Medulla oblongata (tissue), 1 donor: ENCODE results near the gene GPATCH8.
"Not testable (repeated sequence)": the region's sequence is repeated elsewhere in the genome, so short reads cannot be mapped to it uniquely, and the experiment has no call there.

ENCODE experiments used
- DNase-seq: peaks from one replicate; pipeline ENCODE4 v3.0.0-alpha.2; 2015; ENCODE audit errors: extremely low spot score

The GPATCH8 gene

DNA sequence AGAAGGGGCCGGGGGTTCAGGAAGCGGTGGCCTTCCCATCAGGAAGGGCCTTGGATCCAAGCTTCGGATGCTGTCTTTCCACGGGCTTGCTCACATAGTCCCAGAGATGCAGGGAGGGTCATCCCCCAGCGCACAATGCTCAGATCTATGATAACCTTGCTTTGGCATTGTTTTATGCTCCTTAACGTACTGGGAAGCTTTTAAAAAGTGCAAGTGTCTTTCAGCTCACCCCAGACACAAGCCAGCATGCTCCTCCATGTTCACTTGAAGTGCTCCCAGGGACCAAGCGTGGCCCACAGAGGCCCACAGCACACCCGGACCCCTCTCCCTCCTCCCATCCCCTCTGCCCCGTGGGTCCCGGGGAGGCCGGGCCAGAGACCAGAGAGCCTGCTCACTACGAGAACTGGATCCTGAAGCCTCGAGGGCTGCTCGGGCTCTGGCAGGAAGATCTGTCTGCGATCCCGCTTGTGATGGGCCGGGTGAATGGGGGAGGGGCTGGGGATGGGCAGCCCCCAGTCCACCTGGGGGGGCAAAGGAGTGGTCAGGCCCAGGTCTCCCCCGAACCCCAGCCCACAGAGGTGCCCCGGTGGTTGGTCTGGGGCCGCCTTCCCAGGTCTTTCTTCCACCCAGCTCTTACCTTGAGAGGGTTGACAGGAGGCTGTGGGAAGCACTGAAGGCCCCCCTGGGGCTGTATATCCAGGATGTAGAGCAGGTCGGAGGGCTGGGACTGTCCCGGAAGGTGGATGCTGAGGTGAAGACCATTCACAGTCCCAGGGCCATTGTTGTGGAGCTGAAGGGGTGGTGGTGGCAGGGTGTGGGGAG is 127.8 kb downstream of the GPATCH8 start:
- no peak for DNase-seq

DNA sequence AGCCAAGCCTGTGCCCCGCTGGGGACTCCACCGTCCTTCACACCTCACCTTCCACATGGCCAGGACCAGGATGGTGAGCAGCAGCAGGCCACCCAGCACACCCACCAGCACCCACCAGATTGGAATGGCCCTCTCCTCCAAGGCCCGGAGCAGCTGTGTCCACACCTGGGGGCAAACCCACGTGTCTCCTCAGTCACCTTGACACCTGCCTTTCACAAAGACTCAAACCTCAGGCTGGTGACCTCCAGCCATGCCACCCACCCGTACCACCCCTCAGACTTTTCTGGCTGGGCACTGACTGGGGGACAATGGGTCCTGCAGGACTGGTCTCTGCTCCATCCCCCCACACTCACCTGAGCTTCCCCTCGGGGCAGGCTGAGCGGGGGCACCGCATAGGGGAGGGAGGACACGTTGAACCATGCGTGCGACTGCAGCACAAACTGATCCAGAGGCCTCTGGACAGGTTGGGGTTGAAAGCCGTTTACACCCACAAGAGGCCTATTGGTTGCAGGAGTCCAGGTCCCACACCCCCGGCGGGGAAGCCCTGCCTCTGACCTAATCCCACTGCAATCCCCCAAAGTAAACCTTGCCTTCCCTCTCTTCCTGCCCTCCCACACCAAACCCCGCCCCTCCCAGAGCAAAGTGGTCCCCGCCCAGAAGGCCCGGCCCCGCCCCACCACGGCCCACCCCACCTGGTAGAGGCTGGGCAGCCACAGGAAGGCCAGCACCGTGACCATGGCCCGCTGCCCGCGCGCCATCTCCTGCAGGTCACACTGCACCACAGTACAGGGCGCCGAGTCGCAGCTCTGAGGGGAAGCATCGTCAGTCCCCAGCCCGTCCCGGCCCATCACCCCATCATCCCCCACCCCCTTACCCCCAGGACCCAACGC is 128.7 kb downstream of the GPATCH8 start:
- no peak for DNase-seq

DNA sequence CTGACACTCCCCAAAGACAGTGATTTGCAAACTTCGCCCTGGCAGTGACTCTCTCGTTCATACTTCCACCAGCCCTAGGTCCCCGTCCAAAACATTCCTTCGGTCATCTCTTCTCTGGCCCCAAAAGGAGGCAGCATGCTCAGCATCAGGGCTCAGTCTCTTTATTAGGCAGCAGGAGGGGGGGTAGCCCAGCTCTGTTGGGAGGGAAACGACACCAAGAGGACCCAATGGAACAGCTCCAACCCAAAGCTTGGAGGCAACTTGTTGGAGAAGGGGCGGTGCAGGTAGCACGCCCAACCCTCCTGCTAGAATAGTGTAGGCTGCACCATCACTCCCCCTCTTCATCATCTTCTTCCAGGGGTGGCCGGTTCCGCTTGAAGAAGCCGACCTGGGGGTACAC is 131.2 kb downstream of the GPATCH8 start:
- no peak for DNase-seq

DNA sequence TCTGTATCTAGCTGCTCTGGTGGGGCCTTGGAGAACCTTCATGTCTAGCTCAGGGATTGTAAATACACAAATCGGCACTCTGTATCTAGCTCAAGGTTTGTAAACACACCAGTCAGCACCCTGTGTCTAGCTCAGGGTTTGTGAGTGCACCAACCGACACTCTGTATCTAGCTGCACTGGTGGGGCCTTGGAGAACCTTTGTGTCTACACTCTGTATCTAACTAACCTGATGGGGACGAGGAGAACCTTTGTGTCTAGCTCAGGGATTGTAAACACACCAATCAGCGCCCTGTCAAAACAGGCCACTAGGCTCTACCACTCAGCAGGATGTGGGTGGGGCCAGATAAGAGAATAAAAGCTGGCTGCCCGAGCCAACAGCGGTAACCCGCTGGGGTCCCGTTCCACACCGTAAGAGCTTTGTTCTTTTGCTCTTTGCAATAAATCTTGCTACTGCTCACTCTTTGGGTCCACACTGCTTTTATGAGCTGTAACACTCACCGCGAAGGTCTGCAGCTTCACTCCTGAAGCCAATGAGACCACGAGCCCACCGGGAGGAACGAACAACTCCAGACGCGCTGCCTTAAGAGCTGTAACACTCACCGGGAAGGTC is 133.7 kb downstream of the GPATCH8 start:
- not testable (repeated sequence) for DNase-seq

DNA sequence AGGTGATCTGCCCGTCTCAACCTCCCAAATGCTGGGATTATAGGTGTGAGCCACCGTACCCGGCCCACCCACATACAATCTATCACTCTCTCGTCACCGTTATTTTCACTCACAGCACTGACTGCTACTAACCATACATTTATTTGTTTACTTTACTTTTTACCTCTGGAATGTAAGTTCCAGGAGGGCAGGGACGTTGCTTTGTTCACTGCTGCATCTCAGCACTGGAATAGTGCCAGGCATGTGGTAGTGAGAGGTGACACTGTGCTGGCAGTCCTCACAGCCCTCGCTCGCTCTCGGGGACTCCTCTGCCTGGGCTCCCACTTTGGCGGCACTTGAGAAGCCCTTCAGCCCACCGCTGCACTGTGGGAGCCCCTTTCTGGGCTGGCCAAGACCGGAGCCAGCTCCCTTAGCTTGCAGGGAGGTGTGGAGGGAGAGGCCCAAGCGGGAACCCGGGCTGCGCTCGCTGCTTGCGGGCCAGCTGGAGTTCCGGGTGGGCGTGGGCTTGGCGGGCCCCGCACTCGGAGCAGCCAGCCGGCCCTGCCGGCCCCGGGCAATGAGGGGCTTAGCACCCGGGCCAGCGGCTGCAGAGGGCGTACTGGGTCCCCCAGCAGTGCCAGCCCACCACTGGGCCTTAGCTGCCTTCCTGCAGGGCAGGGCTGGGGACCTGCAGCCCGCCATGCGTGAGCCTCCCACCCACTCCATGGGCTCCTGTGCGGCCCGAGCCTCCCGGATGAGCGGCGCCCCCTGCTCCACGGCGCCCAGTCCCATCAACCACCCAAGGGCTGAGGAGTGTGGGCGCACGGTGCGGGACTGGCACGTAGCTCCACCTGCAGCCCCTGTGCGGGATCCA is 134.6 kb downstream of the GPATCH8 start:
- DNase-seq = not testable (repeated sequence)

DNA sequence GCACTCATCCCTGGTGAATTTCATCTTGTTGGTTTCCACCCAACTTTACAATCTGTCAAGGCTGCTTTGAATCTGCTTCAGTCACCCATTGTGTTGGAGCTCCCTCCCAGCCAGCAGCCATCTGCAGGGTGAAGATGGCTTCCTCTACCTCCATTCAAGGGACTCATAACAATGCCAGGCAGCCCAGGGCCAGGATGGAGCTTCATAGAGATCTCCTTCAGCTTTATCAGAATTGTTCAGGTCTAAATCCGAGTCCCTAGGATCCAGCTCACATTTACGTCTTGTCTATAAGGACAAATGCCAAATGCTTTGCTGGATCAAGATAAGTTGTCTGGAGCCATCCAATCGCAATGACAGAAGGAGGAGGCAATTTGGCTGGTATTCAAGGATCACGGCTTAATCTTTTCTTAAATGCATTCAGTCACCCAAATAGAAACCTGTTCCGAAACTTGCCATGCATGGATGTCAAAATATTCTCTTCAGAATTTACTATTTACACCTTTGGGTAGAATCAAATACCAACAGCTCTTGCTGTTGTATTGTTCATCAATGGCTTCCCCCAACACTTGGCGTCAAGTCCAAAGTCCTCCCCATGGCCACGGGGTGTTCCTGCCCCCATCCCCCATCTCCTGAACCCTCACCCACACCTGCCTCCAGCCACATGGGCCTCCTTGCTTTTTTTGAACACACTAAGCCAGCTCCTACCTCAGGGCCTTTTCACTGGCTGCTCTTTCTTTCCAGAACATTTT is 135.8 kb downstream of the GPATCH8 start:
- DNase-seq = no peak

DNA sequence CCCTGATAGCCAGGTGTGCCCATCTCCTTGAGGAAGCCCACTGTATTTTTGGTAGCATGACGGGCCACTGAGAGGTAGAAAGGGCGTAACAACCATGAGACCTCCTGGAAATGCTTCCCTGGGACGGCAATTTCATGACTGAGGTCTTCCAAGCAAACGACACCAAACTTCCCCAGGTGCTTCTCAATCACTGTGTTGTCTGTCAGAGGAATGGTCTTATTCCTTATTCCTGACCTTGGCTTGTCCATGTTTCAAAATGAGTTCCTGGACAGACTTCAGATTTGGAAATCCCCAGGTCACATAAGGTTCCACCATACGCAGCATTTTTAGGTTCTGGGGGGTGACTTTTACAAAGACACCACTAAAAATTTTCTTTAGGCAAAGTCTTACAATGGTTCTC is 138.2 kb downstream of the GPATCH8 start:
- DNase-seq = not testable (repeated sequence)

DNA sequence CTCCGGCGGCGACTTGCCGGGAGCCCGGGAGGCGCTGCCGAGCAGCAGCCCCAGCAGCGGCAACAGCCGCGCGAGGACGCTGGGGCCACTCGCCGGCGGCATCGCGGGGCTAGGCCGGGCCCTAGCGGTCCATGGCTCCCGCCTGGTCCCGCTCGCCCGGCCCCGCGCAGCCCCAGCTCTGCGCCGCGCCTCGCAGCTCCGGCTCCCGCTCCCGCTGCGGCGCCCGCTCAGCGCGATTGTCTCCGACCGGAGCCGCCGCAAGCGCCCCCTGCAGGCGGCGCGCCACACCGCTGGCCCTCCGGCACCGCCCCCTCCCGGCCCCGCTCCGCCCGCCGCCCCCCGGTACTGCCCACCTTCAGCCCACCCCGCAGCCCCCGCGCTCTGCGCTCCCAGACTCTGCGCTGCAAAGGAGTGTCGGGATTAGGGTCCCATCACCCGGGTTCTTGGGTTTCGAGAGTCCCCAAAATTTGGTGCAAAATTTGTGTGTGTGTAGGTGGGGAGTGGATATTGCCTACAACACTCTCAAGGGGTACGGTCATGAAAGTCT is 139.5 kb downstream of the GPATCH8 start, which contains the start of gene FAM171A2:
FAM171A2 (minus strand) TSS at position 241 of the 547 bp plus-strand sequence; CDS start at position 102, 139 bp downstream.
- DNase-seq = peak; percentile 33

DNA sequence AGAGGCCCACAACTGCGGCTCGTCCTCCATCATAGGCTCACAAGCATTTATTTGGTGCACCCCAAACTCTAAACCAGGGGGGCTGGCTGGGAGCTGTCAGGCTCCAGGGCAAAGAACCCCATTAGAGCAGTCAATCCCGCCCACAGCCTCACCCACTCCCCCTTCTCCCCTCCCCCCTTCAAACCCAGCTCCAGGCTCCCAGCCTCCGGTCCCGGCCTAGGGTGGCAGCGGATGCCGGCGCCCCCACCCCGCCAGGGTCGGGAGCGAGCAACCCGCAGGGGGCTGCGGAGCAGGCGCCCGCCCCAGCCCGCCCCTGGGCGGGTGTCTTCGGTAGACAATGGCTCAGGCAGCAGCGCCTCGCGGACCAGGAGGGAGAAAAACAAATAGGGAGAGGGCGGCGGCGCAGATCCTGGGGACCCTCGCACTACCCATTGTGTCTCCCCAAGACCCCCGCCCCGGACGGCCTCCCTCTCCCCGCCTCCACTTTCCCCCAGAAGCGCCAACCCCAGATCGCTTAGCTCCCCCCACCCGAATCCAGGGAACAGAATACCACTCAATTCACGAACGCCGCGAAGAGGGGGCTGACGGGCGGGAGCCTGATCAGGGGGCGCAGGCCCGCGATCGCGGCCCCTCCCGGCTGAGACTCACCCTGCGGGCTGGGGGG is 140.1 kb downstream of the GPATCH8 start:
- no peak for DNase-seq

DNA sequence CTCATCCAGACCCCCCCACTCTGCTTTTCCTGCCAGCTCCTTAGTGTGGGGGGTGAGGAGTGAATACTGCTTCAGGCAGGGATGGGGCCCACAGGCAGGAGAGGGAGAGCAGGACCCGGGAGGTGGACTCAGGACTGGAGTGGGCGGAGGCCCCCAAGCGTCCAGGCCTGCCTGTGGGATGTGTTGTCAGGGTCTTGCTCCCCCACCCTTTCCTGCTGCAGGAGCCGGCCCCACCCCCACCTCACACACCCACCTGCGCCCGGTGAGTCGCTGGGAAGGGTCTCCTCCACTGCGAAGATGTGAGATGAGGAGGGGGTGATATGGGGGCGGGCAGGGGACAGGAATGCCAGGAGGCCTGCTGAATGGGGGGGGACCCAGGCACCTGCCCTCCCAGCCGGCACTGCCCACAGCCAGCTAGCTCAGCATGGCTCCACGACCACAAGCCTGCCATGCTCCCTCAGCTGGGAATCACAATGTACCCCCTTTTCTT is 140.7 kb downstream of the GPATCH8 start:
- no peak for DNase-seq

DNA sequence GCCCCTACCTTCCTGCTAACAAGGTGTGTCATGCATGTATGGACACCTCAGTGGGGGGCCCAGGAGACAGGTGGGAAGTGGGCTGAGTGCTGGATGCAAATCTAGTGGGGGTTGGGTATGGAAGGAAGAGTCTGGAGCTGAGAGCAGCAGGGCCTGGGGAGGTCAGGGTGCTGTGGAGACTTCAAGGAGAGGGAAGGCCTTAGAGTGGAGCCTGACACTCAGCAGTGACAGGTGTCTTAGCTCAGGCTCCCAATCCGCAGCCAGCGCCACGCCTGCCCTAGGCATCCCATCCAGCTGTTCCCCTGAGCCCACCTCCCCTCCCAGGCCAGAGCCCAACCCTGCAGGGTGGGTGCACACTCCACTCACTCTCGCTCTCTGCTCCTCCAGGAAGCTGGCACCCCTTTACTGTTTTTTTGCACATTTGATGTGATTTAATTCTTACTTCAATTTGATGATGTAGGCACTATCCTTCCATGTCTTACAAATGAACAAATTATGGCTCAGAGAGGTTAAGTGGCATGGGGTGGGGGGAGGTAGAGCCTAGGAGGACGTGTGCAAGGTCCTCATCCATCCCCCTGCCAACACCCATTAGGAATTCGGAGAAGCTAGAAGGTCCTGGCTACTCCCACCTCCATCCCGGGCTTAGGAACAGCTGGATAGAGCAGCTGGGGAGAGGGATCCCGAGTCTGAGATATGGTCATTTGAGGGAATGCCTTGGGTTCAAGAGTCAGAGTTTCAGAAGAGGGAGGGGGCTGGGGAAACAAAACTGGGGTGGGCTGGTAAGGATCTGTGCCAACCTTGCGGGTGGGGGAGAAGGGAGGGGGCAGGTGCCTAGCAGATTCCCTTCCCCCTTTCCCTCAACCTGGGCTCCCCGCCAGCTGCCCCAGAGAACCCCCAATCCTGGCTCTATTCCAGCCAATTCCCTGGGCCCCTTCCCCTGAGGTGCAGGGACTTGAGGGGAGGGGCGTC is 141.6 kb downstream of the GPATCH8 start:
- DNase-seq = no peak

DNA sequence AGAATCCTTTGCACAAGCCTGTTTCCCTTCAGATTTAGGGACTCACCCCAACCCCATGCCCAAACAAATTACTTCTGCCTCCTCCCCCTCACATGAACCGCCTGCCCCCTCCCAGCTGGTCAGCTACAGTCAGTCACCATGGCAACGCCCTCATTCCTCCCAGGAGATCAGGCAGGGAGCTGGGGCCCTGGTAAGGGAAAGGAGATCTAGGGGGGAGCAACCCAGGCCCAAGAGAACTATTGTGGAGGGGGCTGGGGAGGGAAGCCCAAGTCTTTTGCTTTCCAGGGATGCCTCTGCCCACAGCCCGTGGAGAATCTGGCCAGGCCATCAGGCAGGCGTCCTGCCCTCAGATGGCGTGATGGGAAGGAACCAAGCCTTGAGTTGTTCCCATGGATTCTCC is 142.4 kb downstream of the GPATCH8 start:
- no peak for DNase-seq

DNA sequence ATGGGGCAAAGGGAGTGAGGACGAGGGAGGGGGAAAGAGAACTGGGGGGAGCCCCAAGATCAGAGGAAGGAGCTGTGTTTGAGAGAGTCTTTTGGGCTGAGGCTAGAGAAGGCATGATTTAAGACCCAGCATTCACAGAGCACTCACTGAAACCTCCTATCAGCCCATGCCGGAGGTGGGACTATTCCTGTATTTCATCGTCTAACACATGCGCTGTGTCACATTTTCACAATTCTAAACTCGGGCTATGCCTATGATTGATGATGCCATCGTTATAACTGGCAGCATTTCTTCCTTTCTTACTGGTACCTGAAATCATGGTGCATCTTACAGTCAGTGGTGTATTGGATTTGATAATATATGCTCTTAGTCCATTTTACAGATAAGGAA is 143.1 kb downstream of the GPATCH8 start:
- no peak for DNase-seq

DNA sequence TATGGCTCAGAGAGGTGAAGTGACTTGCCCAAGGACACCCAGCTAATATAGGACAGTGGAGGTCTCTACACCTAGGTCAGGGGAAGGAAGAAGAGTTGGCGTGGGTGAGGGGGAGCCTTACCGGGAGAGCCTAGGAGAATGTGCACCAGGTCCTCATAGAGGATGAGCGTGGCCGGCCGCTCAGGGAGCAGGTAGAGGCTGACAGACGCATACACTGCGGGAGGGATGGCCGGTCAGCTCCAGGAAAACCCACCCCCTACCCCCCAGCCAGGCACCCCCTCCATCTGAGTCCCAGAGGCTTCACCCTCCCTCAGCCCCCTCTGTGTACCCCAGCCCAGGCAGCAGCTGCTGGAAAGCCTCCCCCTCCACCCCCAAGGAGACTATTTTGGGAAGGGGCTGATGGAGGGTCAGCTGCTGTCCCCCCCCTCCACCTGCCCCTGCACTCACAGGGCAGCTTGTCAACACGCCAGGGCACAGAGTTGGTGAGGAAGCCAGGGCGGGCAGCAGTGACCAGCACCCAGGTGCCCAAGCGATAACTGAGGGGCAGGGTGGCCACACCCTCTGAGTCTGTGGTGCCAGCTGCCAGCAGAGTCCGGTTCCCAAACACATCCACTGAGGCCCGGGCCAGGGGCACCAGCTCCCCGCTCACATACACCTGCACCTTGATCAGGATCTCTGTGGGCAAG is 143.6 kb downstream of the GPATCH8 start:
- DNase-seq = no peak

DNA sequence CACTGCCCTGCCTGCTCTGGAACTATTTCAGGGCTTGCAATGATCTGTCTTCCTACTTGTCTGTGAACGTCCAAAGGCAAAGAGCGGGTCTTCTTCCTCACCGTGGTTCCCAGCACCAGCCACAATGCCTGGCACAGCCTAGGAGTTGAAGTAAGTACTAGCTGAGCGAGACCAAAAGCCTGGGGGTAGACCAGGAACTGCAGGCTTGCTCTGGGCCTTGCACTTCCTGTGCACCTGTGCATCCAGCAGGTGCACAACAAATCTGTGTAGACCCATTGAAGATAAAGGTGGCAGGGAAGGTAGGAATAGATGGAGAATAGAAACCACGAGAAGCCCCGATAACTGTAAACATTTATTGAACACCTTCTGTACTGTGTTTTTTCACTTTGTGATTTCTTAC is 144.2 kb downstream of the GPATCH8 start:
- DNase-seq = no peak

DNA sequence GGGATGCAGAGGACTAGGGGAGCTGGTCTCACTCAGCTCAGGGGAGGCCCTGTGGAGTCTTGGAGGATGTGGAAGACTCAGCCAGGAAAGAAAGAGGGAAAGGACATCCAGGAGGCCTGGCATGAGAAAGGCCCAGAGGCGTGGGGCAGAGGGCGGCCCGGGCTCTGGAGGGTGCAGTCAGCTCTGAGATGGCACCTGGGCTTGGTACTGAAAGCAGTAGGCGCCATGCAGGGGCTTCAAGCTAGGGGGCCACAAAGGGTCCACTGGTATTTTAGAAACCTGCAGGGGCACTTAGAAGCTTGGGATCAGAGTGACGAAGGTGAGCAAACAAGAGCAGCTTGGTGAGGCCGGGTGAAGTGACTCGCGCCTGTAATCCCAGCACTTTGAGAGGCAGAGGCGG is 145.1 kb downstream of the GPATCH8 start:
- DNase-seq = no peak

DNA sequence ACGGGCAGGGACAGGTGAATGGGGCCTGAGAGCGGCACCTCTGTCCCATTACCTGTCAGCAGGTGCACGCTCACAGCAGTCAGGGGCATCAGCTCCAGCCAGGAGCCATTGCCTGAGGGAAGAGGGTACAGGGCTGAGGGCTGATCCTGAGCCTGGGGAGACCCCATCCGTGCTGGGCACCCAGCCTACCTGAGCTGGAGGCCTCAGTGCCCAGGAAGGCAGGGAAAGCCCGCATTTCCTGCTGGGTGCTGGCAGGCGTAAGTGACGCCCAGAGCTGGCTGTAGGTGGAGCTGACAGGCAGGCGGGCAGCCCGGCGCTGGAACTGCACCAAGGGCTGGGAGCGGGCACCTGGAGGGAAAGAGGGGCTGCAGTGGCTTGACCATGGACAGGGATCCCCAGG is 147.0 kb downstream of the GPATCH8 start:
- no peak for DNase-seq

DNA sequence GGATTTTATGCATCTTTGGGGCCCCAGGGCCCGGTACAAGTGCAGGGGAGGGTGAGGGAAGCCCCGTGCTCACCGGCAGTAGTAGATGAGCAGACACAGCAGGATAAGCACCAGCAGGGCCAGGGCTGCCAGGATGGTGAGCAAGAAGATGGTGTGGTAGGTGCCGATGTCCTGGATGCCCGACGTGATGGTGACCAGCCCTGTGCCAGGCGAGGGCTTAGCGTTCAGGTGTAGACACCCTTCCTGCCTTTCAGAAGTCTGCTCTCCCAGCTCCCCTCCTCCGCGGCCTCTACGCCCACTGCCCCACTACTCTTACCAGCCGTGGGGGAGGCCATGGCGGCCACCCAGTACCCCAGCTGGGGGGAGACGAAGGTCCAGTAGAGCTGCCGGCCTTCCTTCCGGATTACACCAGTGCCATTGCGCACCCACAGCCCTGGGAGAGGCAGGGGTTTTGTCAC is 147.5 kb downstream of the GPATCH8 start:
- no peak for DNase-seq
